Activated T-cell treated with anti-CD3 and anti-CD28 coated beads, Interleukin-2, amount 50 U/mL, for 4 hours (primary cell): ENCODE results near the gene CRYBA1. TPM values are rescaled to one million over a fixed set of nuclear protein-coding genes. Genes with fewer than 3 reads are reported as not detected.
"Not testable (repeated sequence)": the region's sequence is repeated elsewhere in the genome, so short reads cannot be mapped to it uniquely, and the experiment has no call there.

Experiments used
- ATAC-seq, 2 donors: fragments of 200-7000 bp; cut with Tn5 transposase; one replicate each; pipeline ENCODE4 v1.10.0; 2021
- DNase-seq: peaks from one replicate; pipeline ENCODE4 v3.0.0-alpha.2; 2020
- H3K27me3 Mint-ChIP-seq: one replicate; pipeline ENCODE4 v1.8.0; 2021; ENCODE audit warnings: low read depth, mixed read lengths
- H3K36me3 Mint-ChIP-seq: one replicate; pipeline ENCODE4 v1.8.0; 2022; ENCODE audit warnings: mixed read lengths; ENCODE audit not compliant: insufficient read depth
- H3K4me1 Mint-ChIP-seq: one replicate; pipeline ENCODE4 v1.8.0; 2021; ENCODE audit warnings: low read depth, mixed read lengths
- H3K4me3 Mint-ChIP-seq: one replicate; pipeline ENCODE4 v1.8.0; 2021; ENCODE audit warnings: mild to moderate bottlenecking, moderate library complexity, mixed read lengths
- H3K9me3 Mint-ChIP-seq: one replicate; pipeline ENCODE4 v1.8.0; 2021; ENCODE audit warnings: mixed read lengths
- total RNA-seq, 3 donors: library from RNA; stranded (reverse); gene quantifications; one replicate each; pipeline ENCODE4 v1.2.1, GENCODE V29; 2021

The CRYBA1 gene
- total RNA-seq, 3 donors from 2014 or later, result not detected

- H3K36me3 Mint-ChIP-seq, result no peaks in the 10 kb centered on the region
- no peak overlapping the region for H3K4me3 Mint-ChIP-seq
- no peaks in the 10 kb centered on the region for H3K27me3 Mint-ChIP-seq
- H3K9me3 Mint-ChIP-seq, result no peaks in the 10 kb centered on the region
- ATAC-seq, result no peak
- DNase-seq, result no peak
- H3K4me1 Mint-ChIP-seq, result no peaks in the 10 kb centered on the region
Measured at GRCh38 chr17:29247219-29247618, 560 bp downstream of the CRYBA1 start.

DNA sequence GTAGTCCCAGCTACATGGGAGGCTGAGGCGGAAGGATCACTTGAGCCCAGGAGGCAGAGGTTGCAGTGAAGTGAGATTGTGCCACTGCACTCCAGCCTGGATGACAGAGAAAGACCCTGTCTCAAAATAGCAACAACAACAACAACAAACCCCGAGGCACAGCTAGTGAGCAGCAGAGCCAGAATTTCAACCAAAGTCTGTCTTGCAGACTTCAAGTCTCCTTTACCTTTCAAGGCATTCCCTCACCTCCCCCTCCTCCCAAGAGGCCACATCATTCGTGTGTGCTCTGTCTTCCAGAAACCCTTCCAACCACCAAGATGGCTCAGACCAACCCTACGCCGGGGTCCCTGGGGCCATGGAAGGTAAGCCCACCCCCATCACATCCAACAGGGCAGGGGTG lies 2.2 kb downstream of the CRYBA1 start:
- Mint-ChIP-seq H3K36me3 (no peaks in the 10 kb centered on the region), H3K4me1 (no peaks in the 10 kb centered on the region), H3K4me3 (no peak overlapping the region), H3K9me3 (no peaks in the 10 kb centered on the region), H3K27me3 (no peaks in the 10 kb centered on the region)
- ATAC-seq (no peak), DNase-seq (no peak)

DNA sequence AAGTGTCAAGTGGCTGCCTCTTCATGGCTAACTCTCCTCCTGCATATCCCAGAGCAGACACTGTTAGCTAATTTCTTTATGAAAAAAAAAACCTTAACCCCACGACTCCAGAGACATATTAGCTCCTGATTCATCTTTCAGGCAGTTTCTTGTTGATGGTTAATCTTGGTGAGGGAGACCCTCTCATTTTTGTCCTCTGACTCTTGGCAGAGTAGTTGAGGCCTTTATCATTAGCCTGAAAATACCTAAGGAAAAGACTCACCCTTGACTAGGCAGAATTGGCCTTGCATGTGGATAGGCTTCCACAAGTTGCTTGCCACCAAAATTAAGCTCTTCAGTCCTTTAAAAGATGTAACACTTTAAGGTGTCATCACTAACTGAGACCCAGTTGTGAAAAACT lies 4.0 kb downstream of the CRYBA1 start:
- DNase-seq (no peak), ATAC-seq (no peak)
- Mint-ChIP-seq H3K27me3 (no peaks in the 10 kb centered on the region), H3K9me3 (no peaks in the 10 kb centered on the region), H3K4me1 (no peaks in the 10 kb centered on the region), H3K36me3 (peaks cover 3% of the 10 kb centered on the region), H3K4me3 (no peak overlapping the region)

- DNase-seq (no peak), ATAC-seq (no peak)
- peaks cover 6% of the 10 kb centered on the region for H3K36me3 Mint-ChIP-seq
- H3K27me3 Mint-ChIP-seq, result no peaks in the 10 kb centered on the region
- H3K9me3 Mint-ChIP-seq, result no peaks in the 10 kb centered on the region
- peaks cover 3% of the 10 kb centered on the region for H3K4me1 Mint-ChIP-seq
- H3K4me3 Mint-ChIP-seq, result no peak overlapping the region
Measured at GRCh38 chr17:29251184-29251583, 4.5 kb downstream of the CRYBA1 start.

DNA sequence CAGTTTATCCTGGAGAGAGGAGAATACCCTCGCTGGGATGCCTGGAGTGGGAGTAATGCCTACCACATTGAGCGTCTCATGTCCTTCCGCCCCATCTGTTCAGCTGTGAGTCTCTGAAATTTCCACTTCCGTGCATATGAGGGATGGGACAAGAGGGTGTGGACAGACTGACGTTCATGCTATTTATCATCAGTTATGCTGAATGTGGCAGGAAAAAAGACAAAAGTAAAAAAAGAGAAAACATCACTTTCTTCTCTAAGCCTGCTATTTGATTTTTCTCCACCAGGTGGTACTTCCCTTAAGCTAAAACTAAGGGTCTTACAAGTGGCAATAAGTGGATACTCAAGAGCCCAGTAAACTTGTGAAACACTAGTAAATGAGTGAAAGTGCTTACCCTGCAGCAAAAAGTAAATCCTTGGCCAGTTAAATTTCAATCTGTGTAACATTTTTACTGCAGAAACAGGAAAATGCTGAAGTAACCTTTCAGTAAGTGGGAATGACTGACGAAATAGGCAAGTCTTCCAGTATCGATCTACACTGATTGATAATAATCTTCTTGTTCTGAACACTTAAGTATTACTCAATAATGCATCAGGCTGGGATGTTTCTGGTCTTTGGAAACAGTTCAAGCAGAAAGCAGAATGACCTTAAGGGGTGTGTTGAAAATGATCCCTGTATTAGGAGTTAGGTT lies 5.6 kb downstream of the CRYBA1 start:
- ATAC-seq, result peak in 1 of 2 donors; percentile 40
- Mint-ChIP-seq H3K27me3 (no peaks in the 10 kb centered on the region), H3K4me3 (no peak overlapping the region), H3K36me3 (peaks cover 9% of the 10 kb centered on the region), H3K9me3 (no peaks in the 10 kb centered on the region), H3K4me1 (peaks cover 11% of the 10 kb centered on the region)
- DNase-seq, result no peak

GRCh38 chr17:29253037-29253436 lies 6.4 kb downstream of the CRYBA1 start:
- H3K4me3 Mint-ChIP-seq, result no peak overlapping the region
- peaks cover 16% of the 10 kb centered on the region for H3K4me1 Mint-ChIP-seq
- ATAC-seq (no peak), DNase-seq (no peak)
- no peaks in the 10 kb centered on the region for H3K27me3 Mint-ChIP-seq
- no peaks in the 10 kb centered on the region for H3K9me3 Mint-ChIP-seq
- H3K36me3 Mint-ChIP-seq, result peaks cover 10% of the 10 kb centered on the region

DNA sequence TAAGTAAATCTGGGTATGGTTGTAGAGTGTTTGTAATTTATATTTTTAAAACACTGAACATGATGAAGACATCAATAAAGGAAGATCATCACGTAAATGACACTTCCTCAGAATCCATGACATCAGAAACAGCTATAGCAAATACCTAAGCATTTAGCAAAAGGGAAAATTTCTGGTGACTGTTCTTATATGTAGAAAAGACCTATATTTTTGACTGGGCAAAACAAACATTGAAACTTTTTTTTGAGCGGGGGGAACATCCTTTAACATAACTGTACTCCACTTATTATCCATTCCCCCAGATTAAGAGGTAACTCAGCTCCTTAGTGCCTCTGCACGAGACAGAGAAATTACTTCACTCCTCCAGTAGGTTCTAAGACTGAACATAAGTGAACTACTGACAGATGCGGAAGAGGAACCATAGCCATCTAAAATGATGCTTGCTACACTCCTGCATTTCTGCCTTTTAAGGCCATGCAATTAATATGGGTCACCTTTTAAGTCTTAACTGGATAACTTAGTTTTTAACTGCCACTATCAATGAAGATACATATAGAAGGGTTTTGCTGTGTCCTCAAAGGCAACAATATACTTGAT lies 9.4 kb downstream of the CRYBA1 start:
- ATAC-seq (no peak), DNase-seq (no peak)
- Mint-ChIP-seq H3K4me3 (no peak overlapping the region), H3K27me3 (no peaks in the 10 kb centered on the region), H3K4me1 (peaks cover 26% of the 10 kb centered on the region), H3K36me3 (peaks cover 23% of the 10 kb centered on the region), H3K9me3 (no peaks in the 10 kb centered on the region)

DNA sequence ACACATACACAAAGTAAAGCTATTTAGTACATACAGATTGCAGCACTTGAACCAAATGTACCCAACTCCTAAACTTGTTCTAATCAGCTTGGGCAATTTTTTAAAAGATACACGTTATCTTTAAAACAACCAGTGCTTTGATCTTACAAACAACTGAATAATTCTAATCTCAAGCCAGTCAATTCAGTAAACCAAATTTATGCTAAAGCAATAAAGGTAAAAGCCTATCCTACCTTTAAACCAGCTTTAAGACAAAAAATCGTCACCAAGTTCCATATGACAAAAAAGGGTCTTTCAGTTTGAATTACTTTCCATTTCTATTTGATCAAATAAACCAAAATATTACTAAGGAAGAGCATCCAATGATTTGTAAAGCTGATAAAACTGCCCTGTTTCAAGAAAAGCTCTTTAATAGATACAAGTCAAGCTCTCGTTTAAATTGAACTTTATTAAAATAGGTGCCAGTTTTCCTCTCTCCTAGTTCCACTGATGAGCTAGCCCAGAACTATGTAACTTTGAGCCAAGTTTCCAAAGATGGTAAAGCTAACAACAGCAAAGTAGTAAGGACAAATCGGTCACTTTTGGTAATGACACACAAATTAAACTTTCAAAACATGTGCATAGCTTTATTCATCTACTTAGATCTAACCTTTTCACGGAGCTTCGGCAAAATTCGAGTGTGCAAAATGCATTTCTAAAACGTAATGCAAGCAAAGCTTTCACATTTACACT lies 10.2 kb downstream of the CRYBA1 start:
- no peaks in the 10 kb centered on the region for H3K9me3 Mint-ChIP-seq
- H3K4me3 Mint-ChIP-seq, result no peak overlapping the region

DNA sequence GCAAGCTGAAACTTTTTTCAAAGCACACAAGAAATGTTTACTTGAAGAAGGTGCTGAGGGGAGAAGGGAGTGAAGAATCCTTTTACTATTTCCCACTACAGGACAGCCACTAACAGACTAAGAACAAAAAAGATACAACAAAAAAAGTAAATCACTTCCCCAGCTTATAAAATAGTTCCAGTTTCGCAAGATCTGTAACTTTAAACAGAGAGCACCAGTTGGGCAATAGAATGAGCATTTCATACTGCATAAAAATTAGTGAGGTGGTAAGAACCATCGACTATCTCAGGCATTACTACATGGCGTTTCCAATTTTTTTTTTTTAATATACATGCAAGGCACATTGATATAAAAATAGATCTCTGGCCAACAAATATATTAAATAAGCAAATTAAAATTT lies 11.1 kb downstream of the CRYBA1 start:
- ATAC-seq (no peak), DNase-seq (no peak)
- H3K4me1 Mint-ChIP-seq, result peaks cover 27% of the 10 kb centered on the region
- H3K36me3 Mint-ChIP-seq, result peaks cover 32% of the 10 kb centered on the region
- H3K9me3 Mint-ChIP-seq, result no peaks in the 10 kb centered on the region
- no peaks in the 10 kb centered on the region for H3K27me3 Mint-ChIP-seq
- no peak overlapping the region for H3K4me3 Mint-ChIP-seq

More for the DNA sequence above, 10.2 kb downstream of the CRYBA1 start:
- DNase-seq (no peak), ATAC-seq (peak; percentile 38 to 48)
- Mint-ChIP-seq H3K27me3 (no peaks in the 10 kb centered on the region), H3K36me3 (peaks cover 29% of the 10 kb centered on the region), H3K4me1 (peaks cover 26% of the 10 kb centered on the region)

GRCh38 chr17:29263916-29264315 lies 17.3 kb downstream of the CRYBA1 start:
- DNase-seq (no peak), ATAC-seq (peak; percentile 76 to 82)
- Mint-ChIP-seq H3K36me3 (peaks cover 44% of the 10 kb centered on the region), H3K4me1 (peaks cover 20% of the 10 kb centered on the region), H3K9me3 (no peaks in the 10 kb centered on the region), H3K27me3 (no peaks in the 10 kb centered on the region), H3K4me3 (no peak overlapping the region)

- H3K9me3 Mint-ChIP-seq, DNase-seq, H3K27me3 Mint-ChIP-seq, H3K4me3 Mint-ChIP-seq, ATAC-seq: not testable (repeated sequence)
- H3K4me1 Mint-ChIP-seq, result peaks cover 46% of the 10 kb centered on the region
- peaks cover 36% of the 10 kb centered on the region for H3K36me3 Mint-ChIP-seq
Measured at GRCh38 chr17:29271980-29272379, 25.3 kb downstream of the CRYBA1 start.

DNA sequence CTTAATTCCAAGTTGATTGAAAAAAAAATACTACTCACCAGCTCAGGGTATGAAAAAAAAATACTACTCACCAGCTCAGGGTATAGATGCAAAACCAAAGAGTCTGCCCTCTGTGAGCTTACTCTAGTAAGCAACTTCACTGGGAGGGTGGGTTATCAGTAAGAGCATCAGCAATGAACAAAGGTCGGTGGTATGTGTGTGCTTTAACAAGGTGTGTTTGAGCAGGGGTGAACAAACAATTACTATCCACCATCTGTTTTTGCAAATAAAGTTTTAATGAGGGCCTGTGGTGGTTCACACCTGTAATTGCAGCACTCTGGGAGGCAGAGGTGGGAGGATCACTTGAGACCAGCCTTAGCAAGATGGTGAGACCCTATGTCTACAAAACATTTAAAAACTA lies 27.3 kb downstream of the CRYBA1 start:
- Mint-ChIP-seq H3K9me3 (peaks cover 3% of the 10 kb centered on the region), H3K4me3 (no peak overlapping the region), H3K4me1 (peaks cover 60% of the 10 kb centered on the region), H3K27me3 (no peaks in the 10 kb centered on the region), H3K36me3 (peaks cover 48% of the 10 kb centered on the region)
- no peak for ATAC-seq
- no peak for DNase-seq

DNA sequence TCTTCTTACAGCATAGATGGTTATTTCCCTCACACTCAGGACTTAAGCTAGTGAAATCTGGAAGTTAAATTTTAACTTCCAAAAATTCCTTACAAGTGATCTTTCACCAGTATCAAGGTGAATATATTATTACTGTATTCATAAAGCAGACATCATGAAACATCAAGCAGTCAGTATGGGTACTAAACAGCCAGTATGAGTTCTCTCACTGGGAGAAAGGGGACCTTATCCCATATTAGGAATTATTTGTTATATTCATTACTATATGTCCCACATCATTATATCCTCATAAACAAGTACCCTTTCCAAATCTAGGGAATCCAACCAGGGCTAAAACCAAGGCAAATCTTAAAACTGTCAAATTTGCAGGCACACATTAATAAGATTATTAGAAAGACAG lies 32.0 kb downstream of the CRYBA1 start:
- H3K4me3 Mint-ChIP-seq, result no peak overlapping the region
- ATAC-seq, result no peak
- DNase-seq, result no peak
- peaks cover 70% of the 10 kb centered on the region for H3K4me1 Mint-ChIP-seq
- peaks cover 67% of the 10 kb centered on the region for H3K36me3 Mint-ChIP-seq
- no peaks in the 10 kb centered on the region for H3K27me3 Mint-ChIP-seq
- H3K9me3 Mint-ChIP-seq, result peaks cover 11% of the 10 kb centered on the region

DNA sequence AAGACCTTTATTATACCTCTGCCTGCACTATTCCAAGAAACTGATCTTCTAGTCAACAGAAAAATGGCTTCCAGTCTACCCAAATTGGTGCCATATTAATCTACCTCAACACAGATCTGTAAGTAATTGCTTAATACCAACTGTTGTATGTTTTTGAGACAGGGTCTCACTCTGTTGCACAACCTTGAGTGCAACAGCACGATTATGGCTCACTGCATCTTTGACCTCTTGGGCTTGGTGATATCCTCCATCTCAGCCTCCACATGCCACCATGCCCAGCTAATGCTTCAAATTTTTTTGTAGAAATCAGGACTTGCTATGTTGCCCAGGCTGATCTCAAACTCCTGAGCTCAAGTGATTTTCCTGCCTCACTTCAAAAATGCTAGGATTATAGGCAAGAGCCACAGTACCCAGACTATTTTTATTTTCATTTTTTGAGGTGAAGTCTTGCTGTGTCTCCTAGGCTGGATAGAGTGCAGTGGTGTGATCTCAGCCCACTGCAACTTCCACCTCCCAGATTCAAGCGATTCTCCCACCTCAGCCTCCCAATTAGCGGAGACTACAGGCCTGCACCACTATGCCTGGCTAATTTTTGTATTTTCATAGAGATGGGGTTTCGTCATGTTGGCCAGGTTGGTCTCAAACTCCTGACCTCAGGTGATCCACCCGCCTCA lies 32.9 kb downstream of the CRYBA1 start:
- Mint-ChIP-seq H3K9me3 (peaks cover 11% of the 10 kb centered on the region), H3K4me3 (no peak overlapping the region), H3K27me3 (no peaks in the 10 kb centered on the region), H3K36me3 (peaks cover 66% of the 10 kb centered on the region), H3K4me1 (peaks cover 67% of the 10 kb centered on the region)
- DNase-seq (no peak), ATAC-seq (no peak)
